H1 (cell line): ENCODE measurements around the gene SPEN. TPM values are rescaled to one million over a fixed set of nuclear protein-coding genes. Genes with fewer than 3 reads are reported as not detected.

Source experiments
- CTCF ChIP-seq, 3 experiments: IDR thresholded peaks; 1 replicate in 2 of 3; 2 replicates in 1 of 3; pipeline versions ENCODE4 v1.5.1 to v1.6.1; 2011; ENCODE audit warnings: low read length in 3 of 3, mild to moderate bottlenecking in 3 of 3, inconsistent platforms in 2 of 3, low read depth in 1 of 3, moderate library complexity in 1 of 3; ENCODE audit not compliant: insufficient read depth in 1 of 3; ENCODE audit errors: control extremely low read depth in 1 of 3
- KDM5A ChIP-seq: fragments of 200-600 bp; IDR thresholded peaks from 2 replicates; pipeline ENCODE4 v1.7.1; 2012; ENCODE audit warnings: mild to moderate bottlenecking, low read length, inconsistent platforms, mixed read lengths
- SP2 ChIP-seq: IDR thresholded peaks from 2 replicates; pipeline ENCODE4 v1.6.1; 2012; ENCODE audit warnings: mild to moderate bottlenecking, low read length, inconsistent platforms
- polyA plus RNA-seq, 7 experiments: library from polyadenylated mRNA; depleted of rRNA in 3 of 7; stranded (reverse) in 5 of 7; unstranded in 2 of 7; fragments of >200 nt in 5 of 7; fragments of 200-250 nt in 2 of 7; gene quantifications; 1 replicate in 5 of 7; 2 replicates in 1 of 7; 4 replicates in 1 of 7; pipeline versions ENCODE4 v1.2.1 to v1.2.3, GENCODE V29; 2011 to 2013; ENCODE audit warnings: missing spikeins in 2 of 7, mixed read lengths in 2 of 7
- total RNA-seq: library from RNA; stranded (reverse); fragmentation: NEBNext Ultra II Directional; extraction: Animal tissue kit (Norgen Biotek cat#: 25700); gene quantifications from 2 replicates; pipeline ENCODE4 v1.2.1, GENCODE V29; 2021
- TF ChIP-seq, protein P1 (sequence below): fragments of 300-600 bp; sonication (generic); IDR thresholded peaks from 2 replicates; pipeline ENCODE4 v1.7.1; 2012; ENCODE audit warnings: low read length, moderate library complexity, mild to moderate bottlenecking, inconsistent platforms; ENCODE audit not compliant: insufficient replicate concordance

The SPEN gene
- total and polyA plus RNA-seq, 2 of the 8 experiments (the other 6 are each of a cell fraction or from before 2014, with no cell fraction given): 12.5 to 52.1 TPM

DNA sequence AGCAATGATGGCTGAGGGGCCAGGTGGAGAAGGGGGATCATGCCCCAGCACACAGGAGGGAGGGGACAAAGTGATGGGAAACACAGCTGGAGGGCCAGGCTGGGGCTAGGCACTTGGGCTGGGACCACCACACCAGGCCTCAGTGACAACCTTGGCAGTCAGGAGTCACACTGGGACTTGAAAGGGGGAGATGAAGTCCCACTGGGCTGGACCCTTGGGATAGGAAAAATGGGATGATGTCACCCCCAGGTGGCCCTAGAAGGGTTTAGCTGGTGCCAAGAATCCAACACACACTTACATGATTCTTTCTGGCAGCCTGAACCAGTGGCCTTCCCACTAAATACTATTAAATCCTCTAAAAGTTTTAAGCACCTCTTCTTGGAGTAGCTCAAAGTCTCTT is 111.3 kb downstream of the SPEN start (continued):
- TF ChIP-seq, protein P1, sequence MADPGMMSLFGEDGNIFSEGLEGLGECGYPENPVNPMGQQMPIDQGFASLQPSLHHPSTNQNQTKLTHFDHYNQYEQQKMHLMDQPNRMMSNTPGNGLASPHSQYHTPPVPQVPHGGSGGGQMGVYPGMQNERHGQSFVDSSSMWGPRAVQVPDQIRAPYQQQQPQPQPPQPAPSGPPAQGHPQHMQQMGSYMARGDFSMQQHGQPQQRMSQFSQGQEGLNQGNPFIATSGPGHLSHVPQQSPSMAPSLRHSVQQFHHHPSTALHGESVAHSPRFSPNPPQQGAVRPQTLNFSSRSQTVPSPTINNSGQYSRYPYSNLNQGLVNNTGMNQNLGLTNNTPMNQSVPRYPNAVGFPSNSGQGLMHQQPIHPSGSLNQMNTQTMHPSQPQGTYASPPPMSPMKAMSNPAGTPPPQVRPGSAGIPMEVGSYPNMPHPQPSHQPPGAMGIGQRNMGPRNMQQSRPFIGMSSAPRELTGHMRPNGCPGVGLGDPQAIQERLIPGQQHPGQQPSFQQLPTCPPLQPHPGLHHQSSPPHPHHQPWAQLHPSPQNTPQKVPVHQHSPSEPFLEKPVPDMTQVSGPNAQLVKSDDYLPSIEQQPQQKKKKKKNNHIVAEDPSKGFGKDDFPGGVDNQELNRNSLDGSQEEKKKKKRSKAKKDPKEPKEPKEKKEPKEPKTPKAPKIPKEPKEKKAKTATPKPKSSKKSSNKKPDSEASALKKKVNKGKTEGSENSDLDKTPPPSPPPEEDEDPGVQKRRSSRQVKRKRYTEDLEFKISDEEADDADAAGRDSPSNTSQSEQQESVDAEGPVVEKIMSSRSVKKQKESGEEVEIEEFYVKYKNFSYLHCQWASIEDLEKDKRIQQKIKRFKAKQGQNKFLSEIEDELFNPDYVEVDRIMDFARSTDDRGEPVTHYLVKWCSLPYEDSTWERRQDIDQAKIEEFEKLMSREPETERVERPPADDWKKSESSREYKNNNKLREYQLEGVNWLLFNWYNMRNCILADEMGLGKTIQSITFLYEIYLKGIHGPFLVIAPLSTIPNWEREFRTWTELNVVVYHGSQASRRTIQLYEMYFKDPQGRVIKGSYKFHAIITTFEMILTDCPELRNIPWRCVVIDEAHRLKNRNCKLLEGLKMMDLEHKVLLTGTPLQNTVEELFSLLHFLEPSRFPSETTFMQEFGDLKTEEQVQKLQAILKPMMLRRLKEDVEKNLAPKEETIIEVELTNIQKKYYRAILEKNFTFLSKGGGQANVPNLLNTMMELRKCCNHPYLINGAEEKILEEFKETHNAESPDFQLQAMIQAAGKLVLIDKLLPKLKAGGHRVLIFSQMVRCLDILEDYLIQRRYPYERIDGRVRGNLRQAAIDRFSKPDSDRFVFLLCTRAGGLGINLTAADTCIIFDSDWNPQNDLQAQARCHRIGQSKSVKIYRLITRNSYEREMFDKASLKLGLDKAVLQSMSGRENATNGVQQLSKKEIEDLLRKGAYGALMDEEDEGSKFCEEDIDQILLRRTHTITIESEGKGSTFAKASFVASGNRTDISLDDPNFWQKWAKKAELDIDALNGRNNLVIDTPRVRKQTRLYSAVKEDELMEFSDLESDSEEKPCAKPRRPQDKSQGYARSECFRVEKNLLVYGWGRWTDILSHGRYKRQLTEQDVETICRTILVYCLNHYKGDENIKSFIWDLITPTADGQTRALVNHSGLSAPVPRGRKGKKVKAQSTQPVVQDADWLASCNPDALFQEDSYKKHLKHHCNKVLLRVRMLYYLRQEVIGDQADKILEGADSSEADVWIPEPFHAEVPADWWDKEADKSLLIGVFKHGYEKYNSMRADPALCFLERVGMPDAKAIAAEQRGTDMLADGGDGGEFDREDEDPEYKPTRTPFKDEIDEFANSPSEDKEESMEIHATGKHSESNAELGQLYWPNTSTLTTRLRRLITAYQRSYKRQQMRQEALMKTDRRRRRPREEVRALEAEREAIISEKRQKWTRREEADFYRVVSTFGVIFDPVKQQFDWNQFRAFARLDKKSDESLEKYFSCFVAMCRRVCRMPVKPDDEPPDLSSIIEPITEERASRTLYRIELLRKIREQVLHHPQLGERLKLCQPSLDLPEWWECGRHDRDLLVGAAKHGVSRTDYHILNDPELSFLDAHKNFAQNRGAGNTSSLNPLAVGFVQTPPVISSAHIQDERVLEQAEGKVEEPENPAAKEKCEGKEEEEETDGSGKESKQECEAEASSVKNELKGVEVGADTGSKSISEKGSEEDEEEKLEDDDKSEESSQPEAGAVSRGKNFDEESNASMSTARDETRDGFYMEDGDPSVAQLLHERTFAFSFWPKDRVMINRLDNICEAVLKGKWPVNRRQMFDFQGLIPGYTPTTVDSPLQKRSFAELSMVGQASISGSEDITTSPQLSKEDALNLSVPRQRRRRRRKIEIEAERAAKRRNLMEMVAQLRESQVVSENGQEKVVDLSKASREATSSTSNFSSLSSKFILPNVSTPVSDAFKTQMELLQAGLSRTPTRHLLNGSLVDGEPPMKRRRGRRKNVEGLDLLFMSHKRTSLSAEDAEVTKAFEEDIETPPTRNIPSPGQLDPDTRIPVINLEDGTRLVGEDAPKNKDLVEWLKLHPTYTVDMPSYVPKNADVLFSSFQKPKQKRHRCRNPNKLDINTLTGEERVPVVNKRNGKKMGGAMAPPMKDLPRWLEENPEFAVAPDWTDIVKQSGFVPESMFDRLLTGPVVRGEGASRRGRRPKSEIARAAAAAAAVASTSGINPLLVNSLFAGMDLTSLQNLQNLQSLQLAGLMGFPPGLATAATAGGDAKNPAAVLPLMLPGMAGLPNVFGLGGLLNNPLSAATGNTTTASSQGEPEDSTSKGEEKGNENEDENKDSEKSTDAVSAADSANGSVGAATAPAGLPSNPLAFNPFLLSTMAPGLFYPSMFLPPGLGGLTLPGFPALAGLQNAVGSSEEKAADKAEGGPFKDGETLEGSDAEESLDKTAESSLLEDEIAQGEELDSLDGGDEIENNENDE: no peak
- TF ChIP-seq CTCF (IDR thresholded peaks at IDR 0.05; ENCODE audit: control extremely low read depth in 1 of 3, insufficient read depth in 1 of 3, low read depth in 1 of 3, low read length in 3 of 3) (peak in 2 of 3 experiments; percentile 18 to 26; a peak in 2 of 4 replicates), KDM5A (no peak), SP2 (no peak)
